CD14-positive monocyte (primary cell): ENCODE results near the gene BRSK2. TPM values are rescaled to one million over a fixed set of nuclear protein-coding genes. Genes with fewer than 3 reads are reported as not detected.

ENCODE experiments used
- DNase-seq, 3 donors: peaks; one replicate each; pipeline ENCODE4 v3.0.0-alpha.2; 2011 to 2022
- H2AFZ ChIP-seq: 2 replicates; pipeline ENCODE4 v1.6.0; 2012; ENCODE audit warnings: mild to moderate bottlenecking, low read depth, low read length, inconsistent platforms; ENCODE audit not compliant: insufficient read depth, poor library complexity, severe bottlenecking
- H3K27ac ChIP-seq, 2 donors: 1 replicate in 1 of 2; 2 replicates in 1 of 2; pipeline ENCODE4 v1.5.1; 2012 to 2013; ENCODE audit warnings: low read length in 2 of 2, control low read depth in 1 of 2, inconsistent platforms in 1 of 2, low read depth in 1 of 2, mild to moderate bottlenecking in 1 of 2
- H3K27me3 ChIP-seq, 2 donors: one replicate each; pipeline versions ENCODE4 v1.6.0 to v1.6.1; 2011 to 2013; ENCODE audit warnings: low read length in 2 of 2; ENCODE audit not compliant: control insufficient read depth in 2 of 2, insufficient read depth in 2 of 2
- H3K36me3 ChIP-seq, 2 donors: replicated peaks in 1 of 2; 1 replicate in 1 of 2; 2 replicates in 1 of 2; pipeline versions ENCODE4 v1.5.1 to v1.6.1; 2012 to 2013; ENCODE audit warnings: low read length in 2 of 2, control low read depth in 1 of 2, inconsistent platforms in 1 of 2, mild to moderate bottlenecking in 1 of 2; ENCODE audit not compliant: insufficient read depth in 2 of 2, control insufficient read depth in 1 of 2
- H3K4me1 ChIP-seq, 2 donors: 1 replicate in 1 of 2; 2 replicates in 1 of 2; pipeline versions ENCODE4 v1.5.1 to v1.6.1; 2012 to 2013; ENCODE audit warnings: low read length in 2 of 2, control low read depth in 1 of 2, inconsistent platforms in 1 of 2, mild to moderate bottlenecking in 1 of 2, moderate library complexity in 1 of 2; ENCODE audit not compliant: insufficient read depth in 2 of 2, control insufficient read depth in 1 of 2
- H3K4me2 ChIP-seq: replicated peaks from 2 replicates; pipeline ENCODE3; 2012; ENCODE audit warnings: low read length, moderate library complexity, mild to moderate bottlenecking; ENCODE audit not compliant: poor library complexity, severe bottlenecking; ENCODE audit errors: extremely low read depth
- H3K4me3 ChIP-seq, 3 experiments: fragments of 200-600 bp in 1 of 3; sonication (generic) in 1 of 3; replicated peaks in 1 of 3; 1 replicate in 2 of 3; 2 replicates in 1 of 3; pipeline ENCODE4 v1.5.1; 2011 to 2013; ENCODE audit warnings: low read length in 3 of 3, mild to moderate bottlenecking in 3 of 3, control low read depth in 2 of 3, low read depth in 2 of 3, inconsistent platforms in 1 of 3, moderate library complexity in 1 of 3
- H3K79me2 ChIP-seq: 2 replicates; pipeline ENCODE4 v1.6.0; 2012; ENCODE audit warnings: mild to moderate bottlenecking, control low read depth, inconsistent platforms, low read length, moderate library complexity; ENCODE audit not compliant: insufficient read depth
- H3K9ac ChIP-seq: 2 replicates; pipeline ENCODE4 v1.6.0; 2017; ENCODE audit warnings: low read length, mild to moderate bottlenecking; ENCODE audit not compliant: insufficient read depth, poor library complexity, severe bottlenecking
- H3K9me3 ChIP-seq, 2 donors: replicated peaks in 1 of 2; 1 replicate in 1 of 2; 2 replicates in 1 of 2; pipeline versions ENCODE4 v1.5.1 to v1.6.1; 2012 to 2013; ENCODE audit warnings: low read length in 2 of 2, control low read depth in 1 of 2; ENCODE audit not compliant: control insufficient read depth in 1 of 2, insufficient read depth in 1 of 2
- H4K20me1 ChIP-seq: 2 replicates; pipeline ENCODE4 v1.6.0; 2012; ENCODE audit warnings: mild to moderate bottlenecking, low read length, control low read depth, moderate library complexity; ENCODE audit not compliant: insufficient read depth
- H3K27ac Mint-ChIP-seq, 7 donors: one replicate each; pipeline ENCODE4 v1.8.0; 2020; ENCODE audit warnings: mild to moderate bottlenecking in 7 of 7, mixed read lengths in 7 of 7, moderate library complexity in 6 of 7, inconsistent platforms in 2 of 7
- H3K27me3 Mint-ChIP-seq, 3 donors: one replicate each; pipeline ENCODE4 v1.8.0; 2021 to 2022; ENCODE audit warnings: low read depth in 3 of 3, mild to moderate bottlenecking in 3 of 3, mixed read lengths in 3 of 3, moderate library complexity in 3 of 3, inconsistent platforms in 1 of 3
- H3K36me3 Mint-ChIP-seq, 2 donors: one replicate each; pipeline ENCODE4 v1.8.0; 2020; ENCODE audit warnings: mixed read lengths in 2 of 2, inconsistent platforms in 1 of 2, mild to moderate bottlenecking in 1 of 2
- H3K4me1 Mint-ChIP-seq: one replicate; pipeline ENCODE4 v1.8.0; 2020; ENCODE audit warnings: mild to moderate bottlenecking, mixed read lengths
- H3K4me3 Mint-ChIP-seq, 2 donors: one replicate each; pipeline ENCODE4 v1.8.0; 2020; ENCODE audit warnings: mild to moderate bottlenecking in 2 of 2, mixed read lengths in 2 of 2, moderate library complexity in 1 of 2
- H3K9me3 Mint-ChIP-seq, 7 donors: one replicate each; pipeline ENCODE4 v1.8.0; 2020 to 2022; ENCODE audit warnings: mixed read lengths in 7 of 7, mild to moderate bottlenecking in 6 of 7, moderate library complexity in 6 of 7, inconsistent platforms in 2 of 7
- CTCF ChIP-seq: fragments of 200-600 bp; IDR thresholded peaks from one replicate; pipeline ENCODE4 v1.8.0; 2022; ENCODE audit warnings: antibody characterized with exemption, mild to moderate bottlenecking
- WGBS: methylation state at CpG from one replicate; pipeline ENCODE4 v1.1.5; 2013; ENCODE audit warnings: missing lambda C conversion rate; ENCODE audit not compliant: insufficient coverage; 5-methylcytosine and 5-hydroxymethylcytosine counted together
- intact Hi-C, 2 donors: fragments of 100-400 bp; cut with micrococcal nuclease; formaldehyde crosslinking; loops; one replicate each; pipeline versions ENCODE4 v1.15.0 to v1.15.1; 2023
- polyA plus RNA-seq, 3 donors: library from polyadenylated mRNA; depleted of rRNA in 1 of 3; unstranded in 2 of 3; stranded (reverse) in 1 of 3; fragments of 300-500 nt in 2 of 3; fragments of >200 nt in 1 of 3; fragmentation: Illumina TruSeq in 2 of 3; gene quantifications; 1 replicate in 2 of 3; 2 replicates in 1 of 3; pipeline ENCODE4 v1.2.3, GENCODE V29; 2012 to 2021

Gene BRSK2
- polyA plus RNA-seq, 3 donors: 0.13 TPM; not detected in 2

- Histone ChIP-seq H3K27ac (no peak overlapping the region), H3K36me3 (no peaks in the 10 kb centered on the region), H3K79me2 (no peaks in the 10 kb centered on the region), H3K4me2 (no peak overlapping the region), H2AFZ (no peak overlapping the region), H3K9me3 (peaks cover 45 to 59% of the 10 kb centered on the region in 2 donors), H3K27me3 (no peaks in the 10 kb centered on the region), H3K9ac (no peak overlapping the region), H3K4me3 (no peak overlapping the region), H4K20me1 (no peaks in the 10 kb centered on the region), H3K4me1 (no peaks in the 10 kb centered on the region)
- WGBS: 88% methylated on average over 14 of the region's 17 CpGs
- peaks cover 0 to 9% (median 1%) of the 10 kb centered on the region in 3 donors for H3K27me3 Mint-ChIP-seq
- peaks cover 28 to 59% (median 49%) of the 10 kb centered on the region in 7 donors for H3K9me3 Mint-ChIP-seq
- no peak overlapping the region for H3K4me3 Mint-ChIP-seq
- DNase-seq: no peak
- TF ChIP-seq CTCF: no peak
- H3K27ac Mint-ChIP-seq: peak overlapping the region in 1 of 7 donors; percentile 41
- intact Hi-C loops: no loop called here
- H3K4me1 Mint-ChIP-seq: no peaks in the 10 kb centered on the region
- H3K36me3 Mint-ChIP-seq: no peaks in the 10 kb centered on the region
These were observed 30.1 kb downstream of the BRSK2 start for GRCh38 chr11:1419811-1420210.

GRCh38 chr11:1421291-1421690, 31.6 kb downstream of the BRSK2 start:
- Histone ChIP-seq H3K4me3 (no peak overlapping the region), H3K79me2 (no peaks in the 10 kb centered on the region), H3K9me3 (peaks cover 34 to 45% of the 10 kb centered on the region in 2 donors), H4K20me1 (no peaks in the 10 kb centered on the region), H3K27me3 (no peaks in the 10 kb centered on the region), H3K4me1 (no peaks in the 10 kb centered on the region), H3K27ac (no peak overlapping the region), H2AFZ (no peak overlapping the region), H3K36me3 (no peaks in the 10 kb centered on the region), H3K9ac (no peak overlapping the region), H3K4me2 (no peak overlapping the region)
- intact Hi-C loops: no loop called here
- Mint-ChIP-seq H3K9me3 (peaks cover 26 to 45% (median 35%) of the 10 kb centered on the region in 7 donors), H3K36me3 (no peaks in the 10 kb centered on the region), H3K27ac (no peak overlapping the region), H3K4me1 (no peaks in the 10 kb centered on the region), H3K4me3 (no peak overlapping the region), H3K27me3 (peaks cover 0 to 4% (median 1%) of the 10 kb centered on the region in 3 donors)
- TF ChIP-seq CTCF: no peak
- DNase-seq: no peak
- 90% methylated on average over 10 of the region's 11 CpGs for WGBS
